WERI-Rb-1 (cell line): ENCODE measurements around the gene MSANTD1.

Source experiments
- DNase-seq: peaks from one replicate; pipeline ENCODE4 v3.0.0-alpha.2; 2020
- H3K27ac ChIP-seq: fragments of 250-450 bp; sonication (Bioruptor Pico); 2 replicates; pipeline ENCODE4 v1.5.1; 2020; ENCODE audit warnings: mild to moderate bottlenecking, moderate library complexity
- H3K27me3 ChIP-seq: fragments of 250-450 bp; sonication (Bioruptor Pico); 2 replicates; pipeline ENCODE4 v1.5.1; 2021; ENCODE audit warnings: mild to moderate bottlenecking, low read depth, moderate library complexity; ENCODE audit not compliant: insufficient read depth, severe bottlenecking
- H3K36me3 ChIP-seq: fragments of 250-450 bp; sonication (Bioruptor Pico); 2 replicates; pipeline ENCODE4 v1.5.1; 2020; ENCODE audit warnings: mild to moderate bottlenecking, moderate library complexity
- H3K4me3 ChIP-seq: 2 replicates; pipeline ENCODE4 v1.5.1; 2011; ENCODE audit warnings: low read depth, mild to moderate bottlenecking, control low read depth, low read length
- H3K9me3 ChIP-seq: fragments of 250-450 bp; sonication (Bioruptor Pico); 2 replicates; pipeline ENCODE4 v1.5.1; 2021; ENCODE audit warnings: mild to moderate bottlenecking, moderate library complexity; ENCODE audit not compliant: severe bottlenecking
- CTCF ChIP-seq: IDR thresholded peaks from 2 replicates; pipeline ENCODE4 v1.5.1; 2011; ENCODE audit warnings: low read depth, mild to moderate bottlenecking, control low read depth, inconsistent platforms, low read length

MSANTD1 gene

DNA sequence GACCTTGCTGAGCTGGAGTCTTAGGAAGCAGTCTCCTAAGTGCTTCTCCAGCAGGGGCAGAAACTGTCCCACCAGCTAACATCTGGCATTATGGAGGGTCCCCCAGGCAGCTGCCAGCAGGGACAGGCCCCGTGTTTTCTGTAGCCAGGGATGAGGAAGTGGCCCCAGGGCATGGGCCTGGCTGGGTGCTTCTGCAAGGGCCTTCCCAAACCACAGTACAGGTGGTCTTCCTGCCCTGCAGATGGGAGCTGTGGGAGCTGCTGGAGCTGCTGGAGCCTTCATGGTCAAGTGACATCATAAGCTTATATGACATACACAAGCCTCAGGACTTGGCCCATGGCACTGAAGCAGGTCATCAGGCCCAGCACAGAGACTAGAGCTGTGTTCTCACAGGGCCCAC lies 5.0 kb upstream of the MSANTD1 start:
- TF ChIP-seq CTCF = no peak
- DNase-seq = no peak
- H3K9me3 ChIP-seq = no peaks in the 10 kb centered on the region
- H3K36me3 ChIP-seq = peaks cover 26% of the 10 kb centered on the region
- no peak overlapping the region for H3K4me3 ChIP-seq
- no peaks in the 10 kb centered on the region for H3K27me3 ChIP-seq
- H3K27ac ChIP-seq = no peak overlapping the region

DNA sequence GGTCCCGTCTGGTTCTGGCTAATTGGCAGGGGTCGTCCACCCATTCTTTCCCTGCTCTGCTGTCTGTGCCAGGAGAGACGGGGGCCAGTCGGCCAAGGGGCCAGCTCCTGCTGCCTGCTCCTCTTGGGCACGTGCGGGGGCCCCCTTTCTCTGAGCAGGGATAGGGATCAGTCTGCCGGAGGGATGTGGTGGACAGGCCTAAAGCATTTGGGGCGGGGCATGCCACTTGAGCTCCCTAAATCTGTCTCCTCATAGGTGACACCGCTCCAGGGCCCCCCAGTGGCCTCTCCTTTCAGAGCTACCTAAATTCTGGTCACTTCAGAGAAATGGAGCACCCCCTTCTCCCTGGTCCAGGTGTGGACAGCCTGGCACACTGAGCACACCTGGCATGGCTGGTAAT lies 4.2 kb upstream of the MSANTD1 start:
- DNase-seq = no peak
- Histone ChIP-seq H3K9me3 (no peaks in the 10 kb centered on the region), H3K27me3 (no peaks in the 10 kb centered on the region), H3K27ac (no peak overlapping the region), H3K36me3 (peaks cover 18% of the 10 kb centered on the region), H3K4me3 (no peak overlapping the region)
- TF ChIP-seq CTCF = no peak

- TF ChIP-seq CTCF = no peak
- no peak overlapping the region for H3K27ac ChIP-seq
- H3K36me3 ChIP-seq = peaks cover 10% of the 10 kb centered on the region
- no peak overlapping the region for H3K4me3 ChIP-seq
- no peak for DNase-seq
- no peaks in the 10 kb centered on the region for H3K9me3 ChIP-seq
- H3K27me3 ChIP-seq = no peaks in the 10 kb centered on the region
Observed at GRCh38 chr4:3245676-3246075, 3.3 kb upstream of the MSANTD1 start.

DNA sequence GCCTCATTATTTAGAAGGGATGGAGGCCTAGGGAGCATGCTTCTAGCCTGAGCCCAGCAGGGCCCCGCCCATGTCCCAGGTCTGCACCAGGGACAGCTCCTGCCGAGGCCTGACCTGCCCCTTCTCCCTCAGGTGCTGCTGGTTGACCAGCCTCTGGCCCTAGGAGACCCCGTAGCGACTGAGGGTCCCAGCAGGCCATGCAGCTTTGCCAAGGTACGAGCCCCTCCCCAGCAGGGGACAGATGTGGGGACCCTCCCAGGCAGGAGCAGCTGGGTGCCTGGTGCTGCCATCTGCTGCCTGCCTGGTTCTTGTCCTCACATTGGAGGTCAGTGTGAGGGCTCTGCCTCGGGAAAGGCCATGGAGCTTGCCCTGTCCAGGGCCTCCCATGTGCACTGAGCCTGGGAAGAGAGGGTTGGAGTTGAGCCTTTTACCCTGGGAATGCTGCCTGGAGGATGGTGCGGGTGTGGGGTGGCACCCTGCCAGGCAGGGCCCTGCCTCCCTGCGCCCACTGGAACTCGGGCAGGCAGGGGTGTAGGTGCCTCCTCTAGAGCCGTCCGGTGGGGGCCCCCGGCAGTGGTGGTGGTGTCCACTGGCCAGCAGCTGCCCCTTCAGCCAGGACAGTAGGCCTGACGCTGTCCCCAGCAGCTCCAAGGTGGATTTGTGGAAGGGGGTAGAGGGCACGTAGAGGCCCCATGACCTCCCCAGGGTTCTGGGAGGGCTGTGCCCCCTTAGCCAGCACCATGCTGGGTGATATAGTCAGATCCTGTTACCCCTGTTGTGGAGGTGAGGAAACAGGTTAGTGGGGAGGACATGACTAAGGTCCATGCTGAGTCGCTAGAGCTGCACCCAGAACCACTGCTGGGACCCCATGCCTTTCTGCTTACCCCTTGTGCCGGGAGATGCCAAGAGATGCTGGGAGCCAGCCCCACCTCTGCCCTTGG lies 2.2 kb upstream of the MSANTD1 start:
- DNase-seq = peak; percentile 55
- TF ChIP-seq CTCF = peak; percentile 66
- H3K9me3 ChIP-seq = no peaks in the 10 kb centered on the region
- H3K27me3 ChIP-seq = no peaks in the 10 kb centered on the region
- no peak overlapping the region for H3K4me3 ChIP-seq
- H3K36me3 ChIP-seq = peaks cover 3% of the 10 kb centered on the region
- peak overlapping the region; percentile 38 for H3K27ac ChIP-seq

GRCh38 chr4:3247399-3248177 lies 1.4 kb upstream of the MSANTD1 start:
- H3K27ac ChIP-seq = no peak overlapping the region
- no peaks in the 10 kb centered on the region for H3K27me3 ChIP-seq

More at GRCh38 chr4:3247399-3248177, 1.4 kb upstream of the MSANTD1 start:
- DNase-seq = no peak
- no peak overlapping the region for H3K4me3 ChIP-seq
- H3K36me3 ChIP-seq = peaks cover 2% of the 10 kb centered on the region; the same call in 1 of the 2 replicates
- H3K9me3 ChIP-seq = no peaks in the 10 kb centered on the region
- TF ChIP-seq CTCF = no peak
